Measurements from ENCODE around the gene NNMT. TPM values are rescaled to one million over a fixed set of nuclear protein-coding genes. Genes with fewer than 3 reads are reported as not detected.

Gene NNMT
- total RNA-seq, 1 experiment from 2014 or later, result not detected

DNA sequence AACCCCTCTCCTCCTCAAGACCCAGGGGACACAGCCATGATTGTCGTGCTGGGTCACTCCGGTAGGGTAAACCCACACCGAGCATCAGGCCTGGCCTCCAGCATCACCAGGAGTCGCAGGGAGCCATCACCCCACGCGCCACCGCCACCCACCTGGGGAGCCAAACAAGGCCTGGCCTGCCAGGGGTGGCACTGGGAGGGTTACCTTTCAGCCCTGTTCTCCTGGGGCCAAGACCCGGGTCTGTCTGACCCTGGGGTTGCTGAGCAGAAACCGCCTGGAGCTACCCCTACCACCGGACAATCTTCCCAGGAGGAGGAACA is 39.3 kb upstream of the NNMT start:
- H3K27ac Mint-ChIP-seq, result peak overlapping the region in 1 of 3 experiments; percentile 75; a peak in 1 of 7 replicates
- H3K9me3 ChIP-seq (ENCODE audit: control insufficient read depth, low read depth, low read length), result no peaks in the 10 kb centered on the region
- H3T11ph ChIP-seq (ENCODE audit: low read length), result no peak overlapping the region
- TF ChIP-seq, protein P1, sequence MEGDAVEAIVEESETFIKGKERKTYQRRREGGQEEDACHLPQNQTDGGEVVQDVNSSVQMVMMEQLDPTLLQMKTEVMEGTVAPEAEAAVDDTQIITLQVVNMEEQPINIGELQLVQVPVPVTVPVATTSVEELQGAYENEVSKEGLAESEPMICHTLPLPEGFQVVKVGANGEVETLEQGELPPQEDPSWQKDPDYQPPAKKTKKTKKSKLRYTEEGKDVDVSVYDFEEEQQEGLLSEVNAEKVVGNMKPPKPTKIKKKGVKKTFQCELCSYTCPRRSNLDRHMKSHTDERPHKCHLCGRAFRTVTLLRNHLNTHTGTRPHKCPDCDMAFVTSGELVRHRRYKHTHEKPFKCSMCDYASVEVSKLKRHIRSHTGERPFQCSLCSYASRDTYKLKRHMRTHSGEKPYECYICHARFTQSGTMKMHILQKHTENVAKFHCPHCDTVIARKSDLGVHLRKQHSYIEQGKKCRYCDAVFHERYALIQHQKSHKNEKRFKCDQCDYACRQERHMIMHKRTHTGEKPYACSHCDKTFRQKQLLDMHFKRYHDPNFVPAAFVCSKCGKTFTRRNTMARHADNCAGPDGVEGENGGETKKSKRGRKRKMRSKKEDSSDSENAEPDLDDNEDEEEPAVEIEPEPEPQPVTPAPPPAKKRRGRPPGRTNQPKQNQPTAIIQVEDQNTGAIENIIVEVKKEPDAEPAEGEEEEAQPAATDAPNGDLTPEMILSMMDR (conservative IDR thresholded peaks at IDR 0.05), result no peak
- DNase-seq, result no peak
- no peak overlapping the region for H2AK5ac ChIP-seq (ENCODE audit: insufficient read length, low read length)
- no peak overlapping the region for H3K4me2 ChIP-seq (ENCODE audit: insufficient read depth, insufficient read length, low read length)
- no peaks in the 10 kb centered on the region for H3K79me2 ChIP-seq (ENCODE audit: insufficient read depth, low read length)
- H3K23me2 ChIP-seq (ENCODE audit: insufficient read length, low read depth, low read length, poor library complexity, severe bottlenecking), result no peaks in the 10 kb centered on the region
- no peak overlapping the region for H2BK20ac ChIP-seq (ENCODE audit: low read depth, low read length, poor library complexity, severe bottlenecking)
- H4K8ac ChIP-seq (replicated peaks; ENCODE audit: insufficient read length, low read depth, low read length), result no peak overlapping the region
- H3K23ac ChIP-seq (ENCODE audit: insufficient read length, low read depth, low read length), result no peak overlapping the region
- no peaks in the 10 kb centered on the region for H3K79me1 ChIP-seq (ENCODE audit: insufficient read depth, low read depth, low read length, poor library complexity, severe bottlenecking)
- no peaks in the 10 kb centered on the region; the same call in 1 of the 2 replicates for H3K4me1 ChIP-seq (ENCODE audit: insufficient read depth, low read length)
- H3K56ac ChIP-seq (ENCODE audit: insufficient read length, low read depth, low read length), result no peak overlapping the region
- H2BK120ac ChIP-seq (ENCODE audit: low read depth, low read length, poor library complexity, severe bottlenecking), result no peak overlapping the region
- H3K18ac ChIP-seq (ENCODE audit: insufficient read length, low read depth, low read length), result no peak overlapping the region
- H3K14ac ChIP-seq (ENCODE audit: insufficient read depth, low read length), result no peak overlapping the region
- H4K20me1 ChIP-seq (ENCODE audit: control insufficient read depth, insufficient read depth, insufficient read length), result no peaks in the 10 kb centered on the region
- no peaks in the 10 kb centered on the region for H3K27me3 ChIP-seq (ENCODE audit: insufficient read depth, low read length)
- H3K4me3 Mint-ChIP-seq, result no peak overlapping the region
- no peak overlapping the region for H2BK5ac ChIP-seq (ENCODE audit: insufficient read length, low read length)
- peaks cover 12 to 38% of the 10 kb centered on the region in 2 experiments for H3K4me1 Mint-ChIP-seq
- no peak overlapping the region for H2BK15ac ChIP-seq (ENCODE audit: low read depth, low read length)
- H3K27ac ChIP-seq (ENCODE audit: insufficient read length, low read depth, low read length), result no peak overlapping the region
- H2AFZ ChIP-seq (ENCODE audit: low read length), result no peak overlapping the region
- no peaks in the 10 kb centered on the region; a peak in 1 of 5 replicates for H3K9me3 Mint-ChIP-seq
- H4K5ac ChIP-seq (ENCODE audit: insufficient read length, low read depth, low read length), result no peak overlapping the region
- H2BK12ac ChIP-seq (ENCODE audit: insufficient read length, low read depth, low read length), result no peak overlapping the region
- H3K36me3 Mint-ChIP-seq (ENCODE audit: insufficient read depth in 1 of 3, low read depth in 3 of 3), result no peaks in the 10 kb centered on the region
- WGBS (ENCODE audit: extremely low coverage, insufficient read length, low lambda C conversion rate), result no CpG with 5 or more reads among the region's 10 CpGs
- H3K9ac ChIP-seq (ENCODE audit: extremely low read depth, insufficient read length, low read length), result no peak overlapping the region
- H4K91ac ChIP-seq (ENCODE audit: insufficient read length, low read depth, low read length), result no peak overlapping the region
- H3K27me3 Mint-ChIP-seq (ENCODE audit: low read depth), result peaks cover 4% of the 10 kb centered on the region
- no peak overlapping the region for H3K4ac ChIP-seq (ENCODE audit: low read depth, low read length)
